AG04449 (cell line): ENCODE results near the gene ACAD11.
"Not testable (repeated sequence)": the region's sequence is repeated elsewhere in the genome, so short reads cannot be mapped to it uniquely, and the experiment has no call there.

Source experiments
- CTCF ChIA-PET: fragments of 350-600 bp; formaldehyde crosslinking; extraction: SDS; loops from one replicate; lab custom pipeline; 2021; ENCODE audit warnings: antibody characterized with exemption; lab: Yijun Ruan, JAX
- POLR2A ChIA-PET: fragments of 400-600, 350-600 bp; formaldehyde crosslinking; extraction: SDS; loops from one replicate; lab custom pipeline; 2020; ENCODE audit warnings: antibody characterized with exemption, inconsistent platforms; lab: Yijun Ruan, JAX
- DNase-seq: peaks from one replicate; pipeline ENCODE4 v3.0.0-alpha.2; 2010; ENCODE audit warnings: low read depth, low spot score
- H3K4me3 ChIP-seq: 2 replicates; pipeline ENCODE4 v1.5.1; 2011; ENCODE audit warnings: low read depth, mild to moderate bottlenecking, control low read depth, low read length
- TF ChIP-seq, protein P1 (sequence below): IDR thresholded peaks from one replicate; pipeline ENCODE4 v1.5.1; 2011; ENCODE audit warnings: mild to moderate bottlenecking, moderate library complexity, low read length, control low read depth, inconsistent platforms; ENCODE audit not compliant: insufficient read depth; ENCODE audit errors: missing control alignments

ACAD11 gene

DNA sequence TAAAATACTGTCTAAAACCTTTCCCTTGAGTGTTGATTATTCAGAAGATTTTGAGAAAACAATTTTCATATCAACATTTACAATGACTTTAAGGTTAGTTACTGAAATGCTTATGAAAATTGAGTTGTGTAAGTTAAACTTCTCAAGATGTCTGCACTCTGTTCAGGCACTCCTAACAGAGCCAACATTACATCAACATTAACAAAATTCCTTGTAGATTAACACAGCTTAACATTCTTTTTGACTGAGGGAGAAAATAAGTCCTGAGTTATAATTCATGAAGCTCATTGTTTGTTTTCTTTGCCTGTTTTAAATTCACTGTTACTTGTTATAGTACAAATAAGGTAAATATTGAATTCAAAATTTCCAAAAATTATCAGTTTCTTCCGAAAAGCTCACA, 53.5 kb downstream of the ACAD11 start:
- ChIA-PET CTCF (no interaction called here), POLR2A (interaction anchor here (0.9 to 1.0 kb wide), 2 partner anchors 11 to 63 kb away, joined by 3 to 5 read pairs; no protein-coding TSS in a partner anchor)
- no peak for DNase-seq
- TF ChIP-seq, protein P1, sequence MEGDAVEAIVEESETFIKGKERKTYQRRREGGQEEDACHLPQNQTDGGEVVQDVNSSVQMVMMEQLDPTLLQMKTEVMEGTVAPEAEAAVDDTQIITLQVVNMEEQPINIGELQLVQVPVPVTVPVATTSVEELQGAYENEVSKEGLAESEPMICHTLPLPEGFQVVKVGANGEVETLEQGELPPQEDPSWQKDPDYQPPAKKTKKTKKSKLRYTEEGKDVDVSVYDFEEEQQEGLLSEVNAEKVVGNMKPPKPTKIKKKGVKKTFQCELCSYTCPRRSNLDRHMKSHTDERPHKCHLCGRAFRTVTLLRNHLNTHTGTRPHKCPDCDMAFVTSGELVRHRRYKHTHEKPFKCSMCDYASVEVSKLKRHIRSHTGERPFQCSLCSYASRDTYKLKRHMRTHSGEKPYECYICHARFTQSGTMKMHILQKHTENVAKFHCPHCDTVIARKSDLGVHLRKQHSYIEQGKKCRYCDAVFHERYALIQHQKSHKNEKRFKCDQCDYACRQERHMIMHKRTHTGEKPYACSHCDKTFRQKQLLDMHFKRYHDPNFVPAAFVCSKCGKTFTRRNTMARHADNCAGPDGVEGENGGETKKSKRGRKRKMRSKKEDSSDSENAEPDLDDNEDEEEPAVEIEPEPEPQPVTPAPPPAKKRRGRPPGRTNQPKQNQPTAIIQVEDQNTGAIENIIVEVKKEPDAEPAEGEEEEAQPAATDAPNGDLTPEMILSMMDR: no peak
- no peak overlapping the region for H3K4me3 ChIP-seq

DNA sequence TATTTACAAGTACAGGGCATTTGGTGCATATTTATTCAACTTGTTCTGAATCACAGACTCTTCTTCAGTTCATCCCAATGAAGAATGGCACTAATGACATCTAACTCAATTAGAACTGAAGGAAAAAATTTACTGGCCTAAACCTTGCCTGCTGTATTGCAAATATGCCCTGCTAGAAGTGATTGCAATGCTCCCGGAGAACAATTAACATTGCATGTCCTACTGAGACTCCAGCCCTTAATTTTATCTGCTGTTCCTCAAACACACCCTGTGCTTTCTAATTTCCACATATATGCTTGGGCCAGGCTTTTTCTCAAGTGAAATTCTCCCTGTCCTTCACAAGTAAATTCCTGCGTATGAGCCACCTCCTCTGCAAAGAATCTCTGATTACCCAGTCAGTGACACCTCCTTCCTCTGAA, 54.2 kb downstream of the ACAD11 start:
- TF ChIP-seq, protein P1: no peak
- ChIA-PET POLR2A (no interaction called here), CTCF (no interaction called here)
- DNase-seq: no peak
- H3K4me3 ChIP-seq: no peak overlapping the region

DNA sequence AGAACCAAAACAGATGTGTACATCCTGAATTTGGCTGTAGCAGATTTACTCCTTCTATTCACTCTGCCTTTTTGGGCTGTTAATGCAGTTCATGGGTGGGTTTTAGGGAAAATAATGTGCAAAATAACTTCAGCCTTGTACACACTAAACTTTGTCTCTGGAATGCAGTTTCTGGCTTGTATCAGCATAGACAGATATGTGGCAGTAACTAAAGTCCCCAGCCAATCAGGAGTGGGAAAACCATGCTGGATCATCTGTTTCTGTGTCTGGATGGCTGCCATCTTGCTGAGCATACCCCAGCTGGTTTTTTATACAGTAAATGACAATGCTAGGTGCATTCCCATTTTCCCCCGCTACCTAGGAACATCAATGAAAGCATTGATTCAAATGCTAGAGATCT, 59.0 kb downstream of the ACAD11 start:
- POLR2A ChIA-PET, H3K4me3 ChIP-seq, DNase-seq: not testable (repeated sequence)
- CTCF ChIA-PET: interaction anchor here (1.5 kb wide), 1 partner anchor 65 kb away, joined by 5 read pairs; no protein-coding TSS in a partner anchor

DNA sequence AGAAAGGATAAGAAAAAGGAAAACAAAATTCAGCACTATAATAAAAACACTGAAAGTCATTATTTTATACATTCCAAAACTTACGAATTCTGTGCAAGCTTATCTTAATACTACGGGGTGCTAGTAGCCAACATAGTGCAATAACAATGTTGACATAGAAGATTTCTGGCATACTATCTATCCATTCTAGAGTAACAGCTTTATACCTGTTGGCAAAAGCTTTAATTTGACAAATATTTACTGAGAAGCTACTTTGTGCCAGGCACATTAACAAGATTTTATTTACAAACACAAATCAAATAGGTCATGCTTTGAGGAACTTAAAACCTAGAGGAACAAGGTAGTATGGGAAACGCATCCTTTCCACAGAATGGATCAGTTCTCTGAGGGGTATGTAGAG, 61.4 kb downstream of the ACAD11 start:
- ChIA-PET CTCF (no interaction called here), POLR2A (no interaction called here)
- no peak for DNase-seq
- TF ChIP-seq, protein P1: no peak
- H3K4me3 ChIP-seq: no peak overlapping the region

DNA sequence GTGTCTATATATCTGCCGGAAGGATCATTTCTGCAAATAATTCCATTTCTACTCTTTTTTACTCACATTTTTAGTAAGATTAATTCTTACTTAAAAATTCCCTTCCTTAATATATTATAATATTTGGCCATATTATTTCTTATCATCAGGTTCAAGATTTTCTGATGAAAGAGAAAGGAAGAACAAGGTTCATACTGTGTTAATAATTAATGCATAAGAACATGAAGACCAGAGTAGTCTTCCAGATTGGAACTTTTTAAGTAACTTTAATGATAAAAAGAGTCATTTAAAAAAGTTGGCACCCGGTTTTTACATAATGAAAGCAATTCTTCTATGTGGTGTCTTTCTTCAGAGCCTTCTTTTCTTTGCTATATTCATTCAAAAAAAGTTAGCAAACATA, 61.9 kb downstream of the ACAD11 start:
- CTCF ChIA-PET: no interaction called here
- no peak for DNase-seq
- TF ChIP-seq, protein P1: no peak
- POLR2A ChIA-PET: no interaction called here
- no peak overlapping the region for H3K4me3 ChIP-seq

DNA sequence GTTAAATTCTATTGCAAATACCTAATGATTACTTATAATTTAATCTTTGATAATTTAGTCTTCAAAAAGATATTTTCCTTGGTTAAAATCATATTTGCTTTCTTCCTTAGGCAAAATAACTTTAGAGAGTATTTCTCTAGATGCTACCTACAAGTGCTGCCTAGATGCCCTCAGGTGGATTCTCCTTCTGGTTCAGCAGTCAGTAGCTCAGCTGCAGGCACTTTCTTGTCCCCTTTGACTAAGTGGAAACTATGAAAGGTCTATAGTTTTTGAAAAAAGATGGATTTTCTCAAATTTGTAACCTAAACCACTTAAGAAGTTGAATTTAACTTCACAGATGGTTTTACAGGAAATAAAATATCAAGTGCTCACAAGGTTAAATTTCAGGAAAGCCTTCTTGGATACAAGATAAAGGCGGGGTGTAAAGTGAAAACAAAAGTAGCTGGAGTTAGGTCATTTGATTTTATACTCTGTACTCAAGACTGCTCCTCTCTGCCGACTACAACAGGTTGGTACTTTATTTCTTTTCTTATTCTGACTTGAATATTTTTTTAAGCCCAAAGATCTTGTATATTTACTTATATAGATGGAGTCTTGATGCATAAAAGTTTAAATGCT, 62.7 kb downstream of the ACAD11 start, which contains the start of gene ACKR4:
Gene ACKR4, plus strand, starts transcription at position 455 of the 618 bp plus-strand sequence. CDS start 3,128 bp downstream, outside the sequence.
- POLR2A ChIA-PET: no interaction called here
- TF ChIP-seq, protein P1: no peak
- H3K4me3 ChIP-seq: no peak within 1 kb of the TSS
- DNase-seq: no peak
- CTCF ChIA-PET: no interaction called here

DNA sequence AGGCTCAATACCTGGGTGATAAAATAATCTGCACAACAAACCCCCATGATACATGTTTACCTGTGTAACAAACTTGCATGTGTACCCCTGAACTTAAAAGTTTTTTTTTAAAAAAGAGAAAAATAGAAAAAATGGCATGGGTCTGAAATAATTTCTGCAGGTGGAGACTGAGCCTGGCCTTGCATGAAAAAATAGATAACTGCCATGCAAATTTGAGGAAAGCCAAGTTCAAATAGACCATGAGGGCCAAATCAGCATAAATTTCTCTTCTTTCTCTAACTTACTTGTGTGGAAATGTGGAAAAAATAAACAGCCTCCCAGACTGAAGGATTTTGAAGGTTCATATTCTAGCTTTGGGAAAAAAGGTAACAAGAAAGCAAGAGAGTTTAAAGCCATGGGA, 63.3 kb downstream of the ACAD11 start:
- POLR2A ChIA-PET: no interaction called here
- DNase-seq: no peak
- CTCF ChIA-PET: no interaction called here
- TF ChIP-seq, protein P1: no peak
- no peak overlapping the region for H3K4me3 ChIP-seq
